Erythroblast (primary cell): ENCODE data around the gene SERTAD2.
A peak's percentile ranks its signal among the peaks of the same experiment; 100 is the strongest.

ENCODE experiments used
- GATA1 ChIP-seq: IDR thresholded peaks from 2 replicates; pipeline ENCODE4 v1.6.1; 2011; ENCODE audit warnings: low read depth, mild to moderate bottlenecking, control low read depth, low read length, moderate library complexity
- POLR2A ChIP-seq: IDR thresholded peaks from 2 replicates; pipeline ENCODE4 v1.6.1; 2011; ENCODE audit warnings: mild to moderate bottlenecking, low read length

DNA sequence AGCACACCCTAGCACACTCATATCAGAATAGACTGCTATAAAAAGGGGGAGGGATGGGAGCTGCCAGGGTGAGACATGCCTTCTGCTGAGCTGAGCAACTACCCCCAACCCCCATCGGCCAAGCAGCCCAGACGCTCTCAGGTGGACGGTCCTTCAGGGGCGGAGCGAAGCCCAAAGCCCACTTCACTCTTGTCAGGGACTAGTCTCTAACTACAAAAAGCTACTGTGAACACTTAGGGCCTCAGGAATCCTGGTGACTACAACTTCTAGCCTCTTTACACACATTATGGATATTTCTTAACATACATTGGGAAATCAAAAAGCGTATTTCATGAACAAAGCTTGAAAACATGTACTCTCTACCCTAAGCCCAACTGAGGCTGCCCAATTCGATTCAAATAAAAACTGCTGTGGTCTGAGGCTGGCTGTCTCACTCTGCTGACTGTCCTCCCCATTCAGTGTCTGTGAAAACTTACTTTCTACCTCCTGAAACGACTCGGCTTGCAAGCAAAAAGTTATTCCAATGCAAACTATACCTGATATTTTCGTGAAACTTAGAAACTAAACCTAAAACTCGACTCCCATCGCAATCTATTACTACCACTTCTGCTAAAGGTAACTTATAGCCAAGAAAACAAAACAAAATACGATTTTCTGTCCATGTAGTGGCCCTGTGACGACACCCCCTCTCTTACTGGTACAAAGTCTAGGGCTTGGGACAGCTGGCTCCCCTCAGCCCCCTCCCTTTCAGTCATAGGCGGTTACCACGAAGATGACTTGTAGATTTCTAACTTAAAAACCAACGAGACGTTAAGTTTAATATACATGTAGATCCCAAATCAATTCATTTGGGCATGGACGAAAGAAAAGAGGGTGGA, 1.2 kb downstream of the SERTAD2 start:
- TF ChIP-seq POLR2A (peak; percentile 34), GATA1 (no peak)
